IMR-90 (cell line): ENCODE results near the gene FGR. TPM values are rescaled to one million over a fixed set of nuclear protein-coding genes. Genes with fewer than 3 reads are reported as not detected.
A peak's percentile ranks its signal among the peaks of the same experiment; 100 is the strongest.

Source experiments
- ATAC-seq: fragments of 200-7000 bp; cut with Tn5 transposase; 2 replicates; pipeline ENCODE4 v1.9.1; 2020; ENCODE audit warnings: low read depth, mild to moderate bottlenecking, moderate library complexity
- BruUV-seq: library from RNA; stranded (reverse); fragments of 400-500 nt; replicated peaks from 2 replicates; lab custom pipeline; 2021; lab: Mats Ljungman, UMichigan
- CTCF ChIA-PET: fragments of 300-600 bp; formaldehyde crosslinking; extraction: SDS; loops from one replicate; lab custom pipeline; 2021; ENCODE audit warnings: antibody characterized with exemption; lab: Yijun Ruan, JAX
- POLR2A ChIA-PET: fragments of 300-600 bp; sonication (Branson Sonifier 250); formaldehyde crosslinking; loops from one replicate; lab custom pipeline; 2022; ENCODE audit warnings: antibody characterized with exemption; ENCODE audit not compliant: unreplicated experiment; lab: Charles Lee
- DNase-seq: peaks from one replicate; pipeline ENCODE4 v3.0.0; 2013
- H2AFZ ChIP-seq: replicated peaks from 2 replicates; pipeline ENCODE3; 2013; ENCODE audit warnings: low read length, mild to moderate bottlenecking; ENCODE audit not compliant: poor library complexity
- H2AK5ac ChIP-seq: 2 replicates; pipeline ENCODE4 v1.6.1; 2013; ENCODE audit warnings: low read depth, low read length, inconsistent platforms
- H2AK9ac ChIP-seq: replicated peaks from 2 replicates; pipeline ENCODE3; 2013; ENCODE audit warnings: mild to moderate bottlenecking, low read depth, low read length, moderate library complexity; ENCODE audit not compliant: poor library complexity
- H2BK120ac ChIP-seq: 2 replicates; pipeline ENCODE4 v1.6.1; 2013; ENCODE audit warnings: low read depth, low read length, inconsistent platforms
- H2BK15ac ChIP-seq: 3 replicates; pipeline ENCODE4 v1.6.1; 2013; ENCODE audit warnings: low read depth, low read length, inconsistent platforms
- H2BK20ac ChIP-seq: 2 replicates; pipeline ENCODE4 v1.6.1; 2013; ENCODE audit warnings: low read depth, mild to moderate bottlenecking, inconsistent platforms, low read length, moderate library complexity
- H2BK5ac ChIP-seq: 2 replicates; pipeline ENCODE4 v1.6.1; 2013; ENCODE audit warnings: mild to moderate bottlenecking, low read depth, low read length, inconsistent platforms; ENCODE audit not compliant: poor library complexity, severe bottlenecking
- H3K14ac ChIP-seq: replicated peaks from 2 replicates; pipeline ENCODE4 v1.6.1; 2013; ENCODE audit warnings: low read depth, low read length, inconsistent platforms
- H3K18ac ChIP-seq: 2 replicates; pipeline ENCODE4 v1.6.1; 2013; ENCODE audit warnings: low read depth, low read length, control low read depth
- H3K23ac ChIP-seq: 2 replicates; pipeline ENCODE4 v1.6.1; 2013; ENCODE audit warnings: low read depth, low read length, inconsistent platforms
- H3K27ac ChIP-seq: 2 replicates; pipeline ENCODE4 v1.5.1; 2013; ENCODE audit warnings: mild to moderate bottlenecking, control low read depth, low read length; ENCODE audit not compliant: insufficient read depth
- H3K27me3 ChIP-seq: 2 replicates; pipeline ENCODE4 v1.6.1; 2013; ENCODE audit warnings: low read length; ENCODE audit not compliant: control insufficient read depth, insufficient read depth
- H3K36me3 ChIP-seq: 2 replicates; pipeline ENCODE4 v1.6.1; 2013; ENCODE audit warnings: low read length, mixed read lengths; ENCODE audit not compliant: control insufficient read depth, insufficient read depth
- H3K4ac ChIP-seq: 2 replicates; pipeline ENCODE4 v1.6.1; 2013; ENCODE audit warnings: low read depth, low read length, inconsistent platforms
- H3K4me1 ChIP-seq: 2 replicates; pipeline ENCODE4 v1.6.1; 2013; ENCODE audit warnings: low read length, mixed read lengths; ENCODE audit not compliant: control insufficient read depth, insufficient read depth
- H3K4me2 ChIP-seq: 2 replicates; pipeline ENCODE4 v1.6.1; 2013; ENCODE audit warnings: low read depth, mild to moderate bottlenecking, control low read depth, low read length, moderate library complexity
- H3K4me3 ChIP-seq: 2 replicates; pipeline ENCODE4 v1.5.1; 2013; ENCODE audit warnings: low read depth, mild to moderate bottlenecking, control low read depth, low read length, moderate library complexity; ENCODE audit not compliant: insufficient read depth
- H3K56ac ChIP-seq: 2 replicates; pipeline ENCODE4 v1.6.1; 2013; ENCODE audit warnings: low read length, inconsistent platforms; ENCODE audit not compliant: insufficient read depth; ENCODE audit errors: extremely low read depth
- H3K79me1 ChIP-seq, 2 experiments: 2 replicates each; pipeline ENCODE4 v1.6.1; 2013; ENCODE audit warnings: low read length in 2 of 2, inconsistent platforms in 1 of 2, low read depth in 1 of 2
- H3K9ac ChIP-seq: 2 replicates; pipeline ENCODE4 v1.6.1; 2013; ENCODE audit warnings: low read depth, low read length, control low read depth
- H3K9me1 ChIP-seq: 2 replicates; pipeline ENCODE4 v1.6.1; 2013; ENCODE audit warnings: low read length, inconsistent platforms; ENCODE audit not compliant: insufficient read depth
- H3K9me3 ChIP-seq: 2 replicates; pipeline ENCODE4 v1.6.1; 2013; ENCODE audit warnings: low read length; ENCODE audit not compliant: control insufficient read depth, insufficient read depth
- H4K20me1 ChIP-seq: 2 replicates; pipeline ENCODE4 v1.6.1; 2013; ENCODE audit warnings: low read length, inconsistent platforms; ENCODE audit not compliant: insufficient read depth
- H4K5ac ChIP-seq: 2 replicates; pipeline ENCODE4 v1.6.1; 2013; ENCODE audit warnings: mild to moderate bottlenecking, low read depth, low read length, control low read depth
- H4K8ac ChIP-seq, 2 experiments: 2 replicates each; pipeline ENCODE4 v1.6.1; 2013; ENCODE audit warnings: low read depth in 2 of 2, low read length in 2 of 2, control low read depth in 1 of 2, inconsistent platforms in 1 of 2
- H4K91ac ChIP-seq: 2 replicates; pipeline ENCODE4 v1.6.1; 2013; ENCODE audit warnings: low read depth, low read length, inconsistent platforms; ENCODE audit not compliant: insufficient read depth
- CEBPB ChIP-seq: IDR thresholded peaks from 2 replicates; pipeline ENCODE4 v1.6.1; 2012; ENCODE audit warnings: low read depth, low read length, improper control_type of control experiment
- MAFK ChIP-seq: IDR thresholded peaks from 2 replicates; pipeline ENCODE4 v1.6.1; 2012; ENCODE audit warnings: low read depth, low read length, improper control_type of control experiment
- POLR2A ChIP-seq: IDR thresholded peaks from 2 replicates; pipeline ENCODE4 v1.6.1; 2012; ENCODE audit warnings: mild to moderate bottlenecking, low read depth, low read length
- RAD21 ChIP-seq: IDR thresholded peaks from 2 replicates; pipeline ENCODE4 v1.6.1; 2012; ENCODE audit warnings: low read length, improper control_type of control experiment
- SMC3 ChIP-seq: fragments of 150-350 bp; IDR thresholded peaks from 2 replicates; pipeline ENCODE4 v1.6.1; 2016; ENCODE audit warnings: low read depth, mild to moderate bottlenecking, antibody characterized with exemption, low read length, moderate library complexity
- WGBS, 2 experiments: methylation state at CpG; one replicate each; pipeline versions ENCODE4 v1.1.5 to v1.1.7; 2013; ENCODE audit warnings: missing lambda C conversion rate in 2 of 2; ENCODE audit not compliant: insufficient read length in 1 of 2; ENCODE audit errors: extremely low coverage in 2 of 2; 5-methylcytosine and 5-hydroxymethylcytosine counted together
- dilution Hi-C: fragments of 300-500 bp; cut with HindIII; formaldehyde crosslinking; loops from one replicate; pipeline ENCODE4 v1.14.3; 2018; ENCODE audit warnings: low sequenced_read_pairs; ENCODE audit not compliant: unreplicated experiment
- in situ Hi-C: fragments of 300-500 bp; cut with MboI; formaldehyde crosslinking; loops from 3 replicates; pipeline ENCODE4 v1.14.3; 2019; ENCODE audit warnings: low sequenced_read_pairs, inconsistent platforms, mixed read lengths
- intact Hi-C: fragments of 100-400 bp; cut with micrococcal nuclease; formaldehyde crosslinking; loops from 2 replicates; pipeline ENCODE4 v1.10.0; 2022
- polyA plus RNA-seq, 3 experiments: library from polyadenylated mRNA; depleted of rRNA; stranded (reverse); fragments of >200 nt; gene quantifications; 2 replicates each; pipeline ENCODE4 v1.2.3, GENCODE V29; 2012; ENCODE audit warnings: low replicate concordance in 1 of 3
- total RNA-seq: library from RNA; depleted of rRNA; stranded (reverse); fragments of >200 nt; gene quantifications from 2 replicates; pipeline ENCODE4 v1.2.3, GENCODE V29; 2012
- TF ChIP-seq, protein P1 (sequence below): fragments of 150-350 bp; IDR thresholded peaks from 2 replicates; pipeline ENCODE4 v1.6.1; 2017; ENCODE audit warnings: mild to moderate bottlenecking, antibody characterized with exemption, low read length, low read depth

FGR gene
- total and polyA plus RNA-seq, 2 of the 4 experiments (the other 2 are of a cell fraction) = not detected

GRCh38 chr1:27650539-27651175 lies 15.7 kb upstream of the FGR start:
- H3K4me2 ChIP-seq = no peak overlapping the region
- no peak overlapping the region for H3K56ac ChIP-seq
- no peaks in the 10 kb centered on the region for H3K79me1 ChIP-seq
- in situ Hi-C loops (no loop called here), dilution Hi-C loops (no loop called here), intact Hi-C loops (no loop called here)
- peak overlapping the region; percentile 64 for H3K4ac ChIP-seq
- ATAC-seq (peak; percentile 76), DNase-seq (peak; percentile 70)
- H3K36me3 ChIP-seq = no peaks in the 10 kb centered on the region
- no peak overlapping the region; the same call in 2 of the 3 replicates for H2BK15ac ChIP-seq
- H4K91ac ChIP-seq = peak overlapping the region; percentile 40
- no peaks in the 10 kb centered on the region for H3K9me3 ChIP-seq
- no peak overlapping the region for H3K9ac ChIP-seq
- peak overlapping the region in 1 of 2 experiments; percentile 73; a peak in 2 of 4 replicates for H4K8ac ChIP-seq
- H2AFZ ChIP-seq = peak overlapping the region; percentile 88
- no peak overlapping the region for H3K4me3 ChIP-seq
- no CpG with 5 or more reads among the region's 7 CpGs for WGBS, 2 experiments
- H3K27me3 ChIP-seq = peaks cover 4% of the 10 kb centered on the region; the same call in 1 of the 2 replicates
- no peak overlapping the region for H4K5ac ChIP-seq
- peaks cover 9% of the 10 kb centered on the region for H3K9me1 ChIP-seq
- H3K27ac ChIP-seq = no peak overlapping the region
- peak overlapping the region; percentile 73 for H2BK120ac ChIP-seq
- peak overlapping the region; percentile 57; the same call in 1 of the 2 replicates for H2BK20ac ChIP-seq
- no TSS peak for BruUV-seq
- no peaks in the 10 kb centered on the region for H4K20me1 ChIP-seq
- H3K4me1 ChIP-seq = peaks cover 4% of the 10 kb centered on the region
- CTCF ChIA-PET = interaction anchor here (0.6 to 2.8 kb wide), 2 partner anchors 11 to 48 kb away, joined by 3 to 11 read pairs; no protein-coding TSS in a partner anchor
- no peak overlapping the region for H3K18ac ChIP-seq
- H2AK5ac ChIP-seq = no peak overlapping the region
- H2BK5ac ChIP-seq = no peak overlapping the region
- H3K14ac ChIP-seq = peak overlapping the region; percentile 57
- TF ChIP-seq RAD21 = no peak
- TF ChIP-seq, protein P1, sequence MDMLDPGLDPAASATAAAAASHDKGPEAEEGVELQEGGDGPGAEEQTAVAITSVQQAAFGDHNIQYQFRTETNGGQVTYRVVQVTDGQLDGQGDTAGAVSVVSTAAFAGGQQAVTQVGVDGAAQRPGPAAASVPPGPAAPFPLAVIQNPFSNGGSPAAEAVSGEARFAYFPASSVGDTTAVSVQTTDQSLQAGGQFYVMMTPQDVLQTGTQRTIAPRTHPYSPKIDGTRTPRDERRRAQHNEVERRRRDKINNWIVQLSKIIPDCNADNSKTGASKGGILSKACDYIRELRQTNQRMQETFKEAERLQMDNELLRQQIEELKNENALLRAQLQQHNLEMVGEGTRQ = peak; percentile 53
- TF ChIP-seq POLR2A = no peak
- TF ChIP-seq CEBPB = peak; percentile 42; the same call in 1 of the 2 replicates
- TF ChIP-seq SMC3 = no peak
- no peak for TF ChIP-seq MAFK
- POLR2A ChIA-PET = no interaction called here
- H2AK9ac ChIP-seq = peak overlapping the region; percentile 38
- H3K23ac ChIP-seq = no peak overlapping the region; the same call in 1 of the 2 replicates
